Left colon (tissue), 2 donors: ENCODE measurements around the gene CFAP90. TPM values are rescaled to one million over a fixed set of nuclear protein-coding genes. Genes with fewer than 3 reads are reported as not detected.

ENCODE experiments used
- ATAC-seq: fragments of 200-7000 bp; cut with Tn5 transposase; one replicate; pipeline ENCODE4 v1.9.1; 2020; ENCODE audit warnings: mild to moderate bottlenecking, moderate library complexity
- DNase-seq, 2 donors: peaks; one replicate each; pipeline ENCODE4 v3.0.0-alpha.2; 2020
- intact Hi-C, 2 donors: fragments of 100-400 bp; cut with DNase I in 1 of 2; cut with micrococcal nuclease in 1 of 2; formaldehyde crosslinking; loops; one replicate each; pipeline versions ENCODE4 v1.11.2 to v1.14.0; 2022; cut with DNase I, micrococcal nuclease
- total RNA-seq, 2 donors: library from RNA; stranded (reverse); fragmentation: NEBNext Ultra II Directional; extraction: Animal tissue kit (Norgen Biotek cat#: 25700); gene quantifications; one replicate each; pipeline ENCODE4 v1.2.1, GENCODE V29; 2021
- donor health status: DM: no; HTN: no; CAD: no.
- donor health status: DM: yes; HTN: yes; CAD: no.

CFAP90 gene
- total RNA-seq, 2 donors from 2014 or later: not detected

DNA sequence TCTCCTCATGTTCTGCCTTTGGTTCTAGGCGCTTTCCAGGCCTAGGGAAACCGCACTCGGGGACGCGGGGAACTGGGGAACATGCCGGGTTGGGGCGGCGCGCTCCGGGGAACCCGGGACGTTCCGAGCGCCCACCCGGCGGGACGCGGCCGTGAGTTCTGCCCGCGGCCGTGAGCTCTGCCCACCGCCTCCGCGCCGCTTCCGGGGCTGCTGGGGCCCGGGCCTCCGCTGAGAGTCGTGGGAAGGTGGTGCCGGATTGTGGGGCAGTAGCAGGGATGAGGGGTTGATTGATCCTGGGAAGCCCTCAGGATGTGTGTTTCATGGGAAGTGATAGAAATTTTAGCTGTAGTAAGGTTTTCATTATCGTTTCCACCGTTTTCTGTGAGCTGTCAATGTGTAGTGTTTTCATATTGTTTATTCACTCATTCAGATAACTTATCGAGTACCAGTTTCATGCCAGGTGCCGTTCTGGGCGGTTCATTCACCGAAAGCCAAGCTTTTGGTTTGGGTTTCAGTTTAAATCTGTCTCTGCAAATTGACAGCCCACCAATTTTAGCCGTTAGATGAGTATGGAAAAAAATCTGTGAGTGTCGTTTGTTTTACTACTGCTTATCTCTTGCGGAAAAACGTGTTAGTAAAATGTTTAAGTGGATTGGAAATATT is 18.7 kb upstream of the CFAP90 start:
- DNase-seq (peak in 1 of 2 donors; percentile 47), ATAC-seq (peak; percentile 54)
- intact Hi-C loops: no loop called here

DNA sequence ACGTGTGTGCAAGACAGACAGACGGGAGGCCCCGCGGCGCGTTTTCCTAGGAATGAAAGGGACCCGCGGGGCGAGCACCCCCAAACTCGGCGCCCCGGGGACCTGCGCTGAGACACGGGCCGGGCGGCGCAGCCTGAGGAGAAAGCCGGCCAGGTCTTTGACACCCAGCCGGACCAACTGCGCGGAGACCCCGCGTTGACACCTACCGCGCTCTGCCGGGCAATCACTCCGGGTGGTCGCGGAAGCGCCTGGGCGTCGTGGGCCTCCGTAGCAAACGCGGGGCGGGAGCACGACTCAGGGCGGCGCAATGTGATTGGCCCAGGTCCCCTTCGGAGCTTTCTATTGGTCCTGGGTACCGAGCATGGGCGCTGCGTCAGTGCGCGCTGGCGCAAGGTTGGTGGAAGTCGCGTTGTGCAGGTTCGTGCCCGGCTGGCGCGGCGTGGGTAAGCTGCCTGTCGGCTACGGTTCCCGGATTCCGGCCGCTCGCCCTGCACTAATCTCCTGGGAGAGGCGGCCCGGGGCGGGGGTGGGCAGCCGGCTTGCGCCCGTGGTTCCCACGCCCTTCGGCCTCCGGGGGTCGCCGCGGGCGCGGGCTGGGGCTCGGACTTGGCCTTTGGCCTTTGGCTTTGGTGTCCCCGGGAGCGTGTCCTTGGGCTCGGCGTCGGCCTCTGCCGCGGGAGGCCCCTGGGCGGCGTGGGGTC is 18.0 kb upstream of the CFAP90 start, which contains the start of the genes FASTKD3 and MTRR:
Gene FASTKD3 (minus strand): TSS at position 259 of the 701 bp plus-strand sequence. CDS start 948 bp downstream, outside the sequence.
Gene MTRR (plus strand): TSS at position 376 of the 701 bp plus-strand sequence. CDS start 1,647 bp downstream, outside the sequence.
- DNase-seq (peak; percentile 94 to 96), ATAC-seq (peak; percentile 97)
- intact Hi-C loops: no loop called here

- ATAC-seq: peak; percentile 8
- DNase-seq: no peak
- intact Hi-C loops: no loop called here
Measured at GRCh38 chr5:7868427-7868772, 17.5 kb upstream of the CFAP90 start.

DNA sequence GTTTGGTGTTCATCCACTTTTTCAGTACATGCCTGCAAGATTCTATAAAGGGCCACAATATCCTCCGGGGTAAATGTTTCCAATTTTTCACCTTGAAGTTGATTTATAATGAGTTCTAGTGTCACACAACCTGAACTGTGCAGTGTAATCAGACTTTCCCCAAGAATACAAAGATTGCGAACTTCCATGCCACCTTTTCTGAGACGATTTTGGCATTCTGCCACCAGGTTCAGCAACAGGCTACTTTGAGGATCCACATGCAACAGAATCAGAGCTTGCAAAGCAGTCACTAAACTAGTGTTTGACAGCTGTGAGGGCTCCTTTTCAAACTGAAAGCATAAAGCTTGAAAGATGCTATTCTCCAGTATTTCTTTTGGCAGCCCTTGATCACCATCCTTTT is 16.3 kb upstream of the CFAP90 start:
- intact Hi-C loops: no loop called here
- no peak for DNase-seq
- ATAC-seq: no peak

DNA sequence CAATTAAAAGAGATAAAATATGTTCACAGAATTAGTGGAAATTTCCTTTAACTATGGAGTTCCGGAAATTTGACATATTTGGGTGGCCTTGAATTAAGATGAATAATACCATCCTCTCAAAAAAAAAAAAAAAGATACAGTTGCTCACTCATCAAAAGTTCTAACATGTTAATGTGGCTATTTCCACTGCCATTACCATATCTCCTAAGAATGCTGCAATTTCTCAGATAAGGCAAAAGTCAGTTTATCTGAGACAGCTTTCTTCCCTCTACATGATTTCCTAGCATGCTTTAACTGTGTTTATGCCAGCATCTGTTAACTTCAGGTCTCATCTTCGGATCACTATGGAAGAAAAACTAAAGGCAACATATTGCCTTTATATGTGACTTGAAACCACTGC is 15.3 kb upstream of the CFAP90 start:
- intact Hi-C loops: no loop called here

DNA sequence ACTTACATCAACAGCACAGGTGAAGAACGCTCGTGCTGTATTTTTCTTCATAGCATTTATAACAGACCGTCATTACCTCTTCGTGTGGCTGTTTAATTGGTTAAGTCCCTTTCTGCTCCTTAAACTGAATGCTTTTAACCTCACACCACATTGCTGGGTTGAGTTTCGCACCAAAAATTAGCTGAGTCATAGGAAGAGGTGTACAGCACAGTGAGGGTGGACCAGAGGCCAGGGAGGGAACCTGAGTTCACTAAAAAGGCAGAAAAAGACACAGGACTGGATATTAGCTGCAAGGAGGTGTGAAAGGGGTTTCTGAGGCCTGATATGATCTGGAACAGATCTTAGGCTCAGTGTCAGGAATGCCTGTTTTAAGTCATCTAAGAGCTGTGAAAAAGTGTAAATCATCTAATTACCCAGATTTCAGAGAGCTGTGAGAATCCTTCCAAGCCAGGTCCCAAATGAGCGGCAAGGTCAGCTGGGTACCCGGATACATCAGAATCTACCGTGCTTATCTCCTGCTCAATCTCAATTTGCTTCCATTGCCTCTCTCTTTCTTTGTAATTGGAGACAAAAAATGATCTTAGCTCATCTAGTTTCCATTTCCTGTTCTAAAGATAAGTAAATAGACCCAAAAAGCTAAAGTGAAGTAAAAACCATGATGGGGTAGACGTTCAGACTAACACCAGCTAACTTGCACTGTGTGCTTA is 7.1 kb upstream of the CFAP90 start:
- intact Hi-C loops: no loop called here
- DNase-seq: no peak
- ATAC-seq: no peak

More for the DNA sequence above, 15.3 kb upstream of the CFAP90 start:
- ATAC-seq (no peak), DNase-seq (no peak)

GRCh38 chr5:7857361-7857760 is 6.4 kb upstream of the CFAP90 start:
- intact Hi-C loops: no loop called here
- no peak for DNase-seq

DNA sequence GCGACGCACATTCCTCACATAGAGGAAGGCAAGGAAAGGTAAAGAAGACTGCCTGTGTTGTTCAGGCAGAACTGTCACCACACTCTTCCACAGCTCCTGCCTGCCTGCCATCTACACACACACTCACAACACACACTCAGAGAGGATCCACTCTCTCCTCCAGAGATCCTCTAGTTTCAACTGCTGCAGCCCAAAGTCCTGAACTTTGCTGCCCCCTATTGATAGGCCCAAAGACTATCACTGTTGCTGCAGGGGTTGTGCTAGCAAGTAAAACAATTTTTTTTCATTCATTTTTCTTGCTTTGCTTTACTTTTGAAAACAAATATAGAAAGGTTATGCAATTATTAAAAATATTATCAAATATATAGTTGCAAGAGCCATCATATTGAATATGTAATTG is 5.9 kb upstream of the CFAP90 start:
- DNase-seq: no peak
- peak; percentile 66 for ATAC-seq
- intact Hi-C loops: no loop called here

More at GRCh38 chr5:7857361-7857760, 6.4 kb upstream of the CFAP90 start:
- ATAC-seq: no peak

DNA sequence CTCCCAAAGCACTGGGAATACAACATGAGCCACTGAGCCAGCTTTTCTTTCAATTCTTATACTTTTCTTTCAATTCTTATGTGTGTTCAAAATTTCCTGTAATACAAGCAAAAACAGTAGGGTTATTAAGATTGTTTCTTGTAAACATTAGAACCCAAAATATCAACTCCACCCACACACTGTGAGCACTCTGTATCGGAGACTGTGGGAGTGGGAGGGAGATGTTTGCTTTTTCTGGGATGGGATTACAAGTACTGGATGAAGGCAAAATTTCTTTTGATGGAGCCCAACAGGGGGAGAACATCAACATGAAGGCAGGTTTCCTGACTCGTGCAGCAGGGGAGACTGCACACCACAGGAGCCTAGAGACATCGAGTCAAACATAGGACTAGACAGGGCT is 4.7 kb upstream of the CFAP90 start:
- no peak for DNase-seq

GRCh38 chr5:7852988-7853387 is 2.1 kb upstream of the CFAP90 start:
- no peak for ATAC-seq
- intact Hi-C loops: no loop called here
- no peak for DNase-seq

More for the DNA sequence above, 4.7 kb upstream of the CFAP90 start:
- ATAC-seq: no peak
- intact Hi-C loops: no loop called here

DNA sequence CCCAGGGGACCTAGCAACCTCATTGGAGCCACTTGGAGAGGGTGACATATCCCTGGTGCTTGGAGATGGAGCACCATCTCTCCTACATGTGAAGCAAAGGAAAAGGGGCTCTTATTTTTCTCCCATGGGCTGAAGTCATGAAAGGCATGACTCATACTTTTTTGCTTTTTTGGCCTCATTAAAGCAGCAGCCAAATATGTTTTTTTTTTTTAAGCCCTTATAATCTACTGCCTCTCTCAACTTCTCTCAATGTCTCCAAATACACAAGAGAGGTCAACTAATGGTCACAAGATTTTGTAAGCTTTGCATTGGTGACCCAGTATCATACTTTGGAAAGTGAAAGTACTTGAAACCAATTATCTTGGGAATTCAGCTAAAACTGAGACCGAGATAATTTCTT is 1.6 kb upstream of the CFAP90 start:
- ATAC-seq (no peak), DNase-seq (no peak)
- intact Hi-C loops: no loop called here

DNA sequence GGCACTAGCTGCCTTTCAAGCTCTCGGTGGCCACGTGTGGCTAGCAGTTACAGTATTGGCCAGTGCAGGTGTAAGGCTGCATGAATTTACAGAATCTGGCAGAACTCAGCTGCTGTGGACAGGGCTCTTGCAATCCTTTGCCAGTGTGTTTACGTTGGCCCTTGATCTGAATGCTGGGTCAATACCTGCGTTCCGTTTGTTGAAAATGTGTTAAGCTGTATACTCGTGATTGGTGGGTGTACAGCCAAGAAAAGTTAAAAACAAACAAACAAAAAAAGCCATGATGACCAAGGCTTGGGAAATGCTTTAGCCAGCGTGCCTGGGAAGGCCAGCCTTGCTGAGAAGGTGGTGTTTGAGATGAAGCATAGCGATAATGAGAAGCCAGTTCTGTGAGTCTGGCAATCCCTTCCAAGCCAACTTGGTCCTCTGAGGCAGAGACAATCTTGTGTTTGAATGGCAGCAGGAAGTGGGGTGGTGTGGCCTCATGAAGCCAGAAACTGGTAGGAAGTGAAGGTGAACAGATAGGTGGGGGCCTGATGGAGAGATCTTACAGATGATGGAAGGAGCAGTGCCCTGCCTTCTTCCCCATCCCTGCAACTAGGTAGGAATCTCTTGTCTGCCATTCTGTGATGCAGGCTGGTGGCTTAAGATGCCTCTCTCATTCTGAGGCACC is 820 bp upstream of the CFAP90 start:
- ATAC-seq: no peak
- intact Hi-C loops: no loop called here
- no peak for DNase-seq

- ATAC-seq (no peak), DNase-seq (no peak)
- intact Hi-C loops: no loop called here
Measured at GRCh38 chr5:7851240-7851592, 283 bp upstream of the CFAP90 start.

DNA sequence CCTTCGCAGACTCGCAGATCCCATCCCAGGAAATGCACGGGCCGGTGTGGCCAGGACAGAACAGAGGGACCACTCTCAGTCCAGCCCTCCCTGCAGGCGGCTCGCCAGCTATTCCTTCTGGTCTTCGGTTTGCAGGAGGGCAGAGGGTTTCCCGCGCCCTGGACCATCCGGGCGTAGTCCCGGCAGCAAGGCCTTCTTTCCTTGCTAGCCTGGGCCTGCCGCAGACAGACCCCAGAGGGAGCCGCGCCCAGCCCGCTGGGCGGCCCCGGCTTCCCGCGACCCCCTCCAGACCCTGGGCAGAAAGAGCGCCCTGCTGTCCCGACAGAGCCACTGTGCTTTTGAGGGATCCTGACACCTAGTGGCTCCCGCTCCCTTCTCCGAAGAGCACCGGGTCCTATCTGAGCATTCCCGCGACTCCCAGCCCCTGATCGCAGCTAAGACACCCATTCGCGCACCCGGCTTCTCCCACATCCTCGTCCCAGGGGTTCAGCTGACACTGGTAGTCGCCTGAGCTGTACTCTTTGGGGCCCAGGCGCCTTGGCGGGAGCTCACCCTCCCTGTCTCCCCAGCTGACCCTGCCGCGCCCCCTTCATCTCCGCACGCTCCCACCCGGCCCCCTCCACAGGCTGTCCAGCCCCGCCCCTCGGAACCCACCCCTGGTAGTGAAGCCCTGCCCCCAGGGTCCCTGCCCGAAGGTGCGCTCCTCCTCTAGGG is 1.1 kb downstream of the CFAP90 start:
- ATAC-seq (peak; percentile 51), DNase-seq (peak in 1 of 2 donors; percentile 14)
- intact Hi-C loops: no loop called here

DNA sequence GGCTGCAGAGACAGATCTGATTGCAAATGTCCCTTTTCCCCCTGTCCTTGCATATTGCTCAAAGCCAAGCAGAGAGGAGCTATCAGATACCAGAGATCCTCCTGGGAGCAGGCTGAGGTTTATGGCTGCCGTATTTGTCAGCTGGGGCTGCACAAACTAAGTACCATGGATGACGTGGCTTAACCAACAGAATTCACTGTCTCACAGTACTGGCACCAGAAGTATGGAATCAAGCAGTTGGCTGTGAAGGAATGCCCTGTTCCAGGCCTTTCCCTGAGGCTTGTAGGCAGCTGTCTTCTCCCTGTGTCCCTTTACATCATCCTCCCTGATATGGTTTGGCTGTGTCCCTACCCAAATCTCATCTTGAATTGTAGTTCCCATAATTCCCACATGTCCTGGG is 2.6 kb downstream of the CFAP90 start:
- DNase-seq (no peak), ATAC-seq (no peak)
- intact Hi-C loops: no loop called here

DNA sequence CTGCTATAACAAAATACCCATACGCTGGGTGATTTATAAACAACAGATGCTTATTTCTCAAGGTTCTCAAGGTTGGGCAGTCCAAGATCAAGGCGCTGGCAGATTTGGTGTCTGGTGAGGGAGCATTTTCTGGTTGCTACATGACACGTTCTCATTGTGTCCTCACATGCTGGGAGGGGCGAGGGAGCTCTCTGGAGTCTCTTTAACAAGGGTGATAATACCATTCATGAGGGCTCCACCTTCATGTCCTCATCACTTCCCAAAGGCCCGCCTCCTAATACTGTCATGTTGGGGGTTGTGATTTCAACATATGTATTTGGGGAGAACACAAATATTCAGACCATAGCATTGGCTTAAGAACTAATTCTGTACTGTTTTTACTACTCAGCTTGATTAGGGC is 4.6 kb downstream of the CFAP90 start:
- intact Hi-C loops: no loop called here
- ATAC-seq (no peak), DNase-seq (no peak)

DNA sequence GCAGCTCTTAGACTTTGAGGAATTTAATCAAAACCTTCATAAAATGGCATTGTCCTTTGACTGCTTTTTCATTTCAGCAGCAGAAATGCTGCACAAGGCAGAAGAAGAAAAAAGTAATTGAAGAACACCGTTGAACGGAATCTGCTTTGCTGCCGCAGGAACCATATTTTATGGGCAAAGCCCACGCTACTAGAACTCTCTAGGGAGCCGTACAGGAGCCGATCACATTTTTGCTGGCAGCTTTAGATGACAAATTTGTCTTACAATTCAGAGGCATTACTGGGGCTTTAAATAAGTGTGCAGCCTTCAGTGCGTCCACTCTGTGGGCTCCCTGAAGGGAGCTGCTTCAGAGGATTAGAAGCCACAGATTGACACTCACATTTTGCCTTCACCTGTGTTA is 5.4 kb downstream of the CFAP90 start:
- intact Hi-C loops: no loop called here
- ATAC-seq (no peak), DNase-seq (no peak)

DNA sequence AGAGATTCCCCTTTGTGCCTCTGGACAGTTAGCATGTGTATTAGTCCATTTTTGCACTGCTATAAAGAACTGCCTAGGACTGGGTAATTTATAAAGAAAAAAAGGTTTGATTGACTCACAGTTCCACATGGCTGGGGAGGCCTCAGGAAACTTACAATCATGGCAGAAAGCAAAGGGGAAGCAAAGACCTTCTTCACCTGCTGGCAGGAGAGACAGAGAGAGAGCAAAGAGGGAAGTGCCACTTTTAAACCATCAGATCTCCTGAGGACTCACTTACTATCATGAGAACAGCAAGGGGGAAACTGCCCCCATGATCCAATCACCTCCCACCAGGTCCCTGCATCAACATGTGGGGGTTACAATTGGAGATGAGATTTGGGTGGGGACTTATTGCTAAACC is 6.0 kb downstream of the CFAP90 start:
- DNase-seq (no peak), ATAC-seq (no peak)
- intact Hi-C loops: no loop called here

GRCh38 chr5:7842531-7842930 is 8.4 kb downstream of the CFAP90 start:
- intact Hi-C loops: no loop called here
- DNase-seq (no peak), ATAC-seq (no peak)
